ENCODE data around the gene LCA5. TPM values are rescaled to one million over a fixed set of nuclear protein-coding genes. Genes with fewer than 3 reads are reported as not detected.

LCA5 gene
- total and polyA plus RNA-seq, 2 donors (not counting 3 experiments of a cell fraction or from before 2014, with no cell fraction given), result 0.57 to 4.2 TPM

GRCh38 chr6:79522609-79523008, 14.6 kb downstream of the LCA5 start:
- dilution Hi-C loops (cut with MboI; ENCODE audit: extremely low pct_ligation_motif_present, low sequenced_read_pairs) (no loop called here), intact Hi-C loops (cut with micrococcal nuclease) (no loop called here)
- H3K4me2 ChIP-seq (ENCODE audit: insufficient read depth, low read length), result no peak overlapping the region
- TF ChIP-seq CTCF (IDR thresholded peaks at IDR 0.05; ENCODE audit: extremely low read depth in 1 of 2, insufficient read depth in 1 of 2, low read depth in 1 of 2, low read length in 2 of 2) (no peak), MYC (IDR thresholded peaks at IDR 0.05; ENCODE audit: low read depth, low read length) (no peak), POLR2AphosphoS5 (IDR thresholded peaks at IDR 0.05; ENCODE audit: insufficient read depth, low read depth, low read length) (no peak), POLR2A (IDR thresholded peaks at IDR 0.05; ENCODE audit: low read depth, low read length) (no peak), JUN (IDR thresholded peaks at IDR 0.05; ENCODE audit: borderline replicate concordance, insufficient read depth, insufficient read length, low read depth) (no peak), GATA2 (IDR thresholded peaks at IDR 0.05; ENCODE audit: insufficient read depth, insufficient read length, low read depth, low read length) (no peak), FOS (IDR thresholded peaks at IDR 0.05; ENCODE audit: borderline replicate concordance, insufficient read depth, low read length) (no peak), EZH2 (IDR thresholded peaks at IDR 0.05; ENCODE audit: borderline replicate concordance, low read depth, low read length, severe bottlenecking) (no peak)
- TF ChIP-seq, protein P1, sequence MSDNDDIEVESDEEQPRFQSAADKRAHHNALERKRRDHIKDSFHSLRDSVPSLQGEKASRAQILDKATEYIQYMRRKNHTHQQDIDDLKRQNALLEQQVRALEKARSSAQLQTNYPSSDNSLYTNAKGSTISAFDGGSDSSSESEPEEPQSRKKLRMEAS (IDR thresholded peaks at IDR 0.05; ENCODE audit: insufficient read depth, insufficient read length), result no peak
- DNase-seq (ENCODE audit: low read depth, low spot score) (no peak), FAIRE-seq (no peak)
- no peak overlapping the region for H3K4me3 ChIP-seq (replicated peaks in 1 of 3; ENCODE audit: insufficient read depth in 1 of 3, low read depth in 1 of 3, low read length in 3 of 3)
- no peak overlapping the region for H3K9ac ChIP-seq (replicated peaks; ENCODE audit: extremely low read depth, insufficient read depth, low read length)
- BruUV-seq (replicated peaks), result no TSS peak
- H3K79me2 ChIP-seq (ENCODE audit: control insufficient read depth, insufficient read depth, low read length), result no peaks in the 10 kb centered on the region
- no peaks in the 10 kb centered on the region for H3K9me3 ChIP-seq (replicated peaks; ENCODE audit: control insufficient read depth, insufficient read depth, low read length)
- no peaks in the 10 kb centered on the region for H3K27me3 ChIP-seq (ENCODE audit: control insufficient read depth in 2 of 2, insufficient read depth in 2 of 2, low read length in 2 of 2)
- peaks cover 2% of the 10 kb centered on the region for H3K9me1 ChIP-seq (replicated peaks; ENCODE audit: control insufficient read depth, extremely low read depth, insufficient read depth, low read length)
- no peak overlapping the region for H2AFZ ChIP-seq (ENCODE audit: low read depth, low read length)
- H3K4me1 ChIP-seq (ENCODE audit: control insufficient read depth, extremely low read depth, insufficient read depth, low read length), result no peaks in the 10 kb centered on the region
- H3K27ac ChIP-seq (ENCODE audit: insufficient read depth, low read depth, low read length), result no peak overlapping the region
- no peaks in the 10 kb centered on the region for H3K36me3 ChIP-seq (ENCODE audit: control insufficient read depth in 2 of 2, extremely low read depth in 1 of 2, insufficient read depth in 2 of 2, low read length in 2 of 2)
- ChIA-PET CTCF (no interaction called here), POLR2A (no interaction called here)
- H4K20me1 ChIP-seq (replicated peaks; ENCODE audit: control insufficient read depth, extremely low read depth, insufficient read depth, low read length), result no peaks in the 10 kb centered on the region

All from endothelial cell of umbilical vein (primary cell).